ENCODE results near the gene CYP1A2. TPM values are rescaled to one million over a fixed set of nuclear protein-coding genes. Genes with fewer than 3 reads are reported as not detected.

CYP1A2 gene
- total and polyA plus RNA-seq, 9 of the 15 experiments (the other 6 are each of a cell fraction or from before 2014, with no cell fraction given): not detected

DNA sequence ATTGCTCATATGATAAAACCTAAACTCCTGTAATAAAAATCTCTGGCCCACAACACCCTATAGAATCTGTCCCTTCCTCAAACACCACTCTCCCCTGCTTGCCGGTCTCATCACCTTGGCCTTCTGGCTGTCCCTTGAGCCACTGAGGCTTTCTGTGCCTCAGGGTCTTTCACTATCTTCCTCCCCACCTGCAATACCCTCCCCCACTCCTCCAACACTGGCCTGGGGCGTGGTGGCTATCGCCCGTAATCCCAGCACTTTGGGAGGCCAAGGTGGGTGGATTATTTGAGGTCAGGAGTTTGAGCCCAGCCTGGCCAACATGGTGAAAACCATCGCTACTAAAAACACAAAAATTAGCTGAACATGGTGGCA lies 29.9 kb downstream of the CYP1A2 start (continued):
- TF ChIP-seq EP300 (IDR thresholded peaks at IDR 0.05; ENCODE audit: low read length): no peak
- no peak for TF ChIP-seq MTF1 (CRISPR knock-in tag; IDR thresholded peaks at IDR 0.05; ENCODE audit: borderline replicate concordance)
- TF ChIP-seq ETV6 (IDR thresholded peaks at IDR 0.05; ENCODE audit: borderline replicate concordance in 1 of 2, low read depth in 2 of 2, low read length in 1 of 2): no peak
- no peak for TF ChIP-seq ETV6 (CRISPR knock-in tag; IDR thresholded peaks at IDR 0.05; ENCODE audit: borderline replicate concordance)
- TF ChIP-seq ARID1B (IDR thresholded peaks at IDR 0.05): peak; percentile 42; the same call in 1 of the 2 replicates
- TF ChIP-seq ZSCAN32 (CRISPR knock-in tag; IDR thresholded peaks at IDR 0.05): no peak
- no peak for TF ChIP-seq ZNF717 (CRISPR knock-in tag; IDR thresholded peaks at IDR 0.05)
- no peak for TF ChIP-seq HIVEP1 (CRISPR knock-in tag; IDR thresholded peaks at IDR 0.05)
- TF ChIP-seq RFX5 (IDR thresholded peaks at IDR 0.05; ENCODE audit: low read depth, low read length): no peak
- no peak for TF ChIP-seq MBD2 (IDR thresholded peaks at IDR 0.05; ENCODE audit: borderline replicate concordance, low read depth)
- TF ChIP-seq PHF20 (IDR thresholded peaks at IDR 0.05; ENCODE audit: partially characterized antibody): no peak
- TF ChIP-seq ZNF766 (CRISPR knock-in tag; conservative IDR thresholded peaks at IDR 0.05): no peak
- no peak for TF ChIP-seq CREB1 (IDR thresholded peaks at IDR 0.05)
- TF ChIP-seq CREB1 (CRISPR knock-in tag; IDR thresholded peaks at IDR 0.05): no peak
- TF ChIP-seq TCF7 (IDR thresholded peaks at IDR 0.05; ENCODE audit: borderline replicate concordance): no peak
- TF ChIP-seq E2F5 (CRISPR knock-in tag; IDR thresholded peaks at IDR 0.05): no peak
- TF ChIP-seq MAFG (tag; conservative IDR thresholded peaks at IDR 0.05): no peak
- TF ChIP-seq ZNF57 (CRISPR knock-in tag; IDR thresholded peaks at IDR 0.05): no peak
- no peak for TF ChIP-seq ZNF24 (IDR thresholded peaks at IDR 0.05)
- TF ChIP-seq SAP30 (IDR thresholded peaks at IDR 0.05; ENCODE audit: borderline replicate concordance, insufficient read depth, low read depth, low read length, poor library complexity, severe bottlenecking): no peak
- no peak for TF ChIP-seq ETS2 (tag; IDR thresholded peaks at IDR 0.05; ENCODE audit: borderline replicate concordance, poor library complexity, severe bottlenecking)
- no peak for TF ChIP-seq CHD1 (IDR thresholded peaks at IDR 0.05; ENCODE audit: low read length)
- TF ChIP-seq PRMT5 (CRISPR knock-in tag; IDR thresholded peaks at IDR 0.05): no peak
- TF ChIP-seq ZEB2 (IDR thresholded peaks at IDR 0.05): no peak
- TF ChIP-seq RAD21 (CRISPR knock-in tag; conservative IDR thresholded peaks at IDR 0.05 in 1 of 2, IDR thresholded peaks at IDR 0.05 in 1 of 2): no peak
- peak; percentile 27 for TF ChIP-seq EGR1 (conservative IDR thresholded peaks at IDR 0.05)
- no peak for TF ChIP-seq ZNF239 (CRISPR knock-in tag; IDR thresholded peaks at IDR 0.05)
- TF ChIP-seq, protein P1, sequence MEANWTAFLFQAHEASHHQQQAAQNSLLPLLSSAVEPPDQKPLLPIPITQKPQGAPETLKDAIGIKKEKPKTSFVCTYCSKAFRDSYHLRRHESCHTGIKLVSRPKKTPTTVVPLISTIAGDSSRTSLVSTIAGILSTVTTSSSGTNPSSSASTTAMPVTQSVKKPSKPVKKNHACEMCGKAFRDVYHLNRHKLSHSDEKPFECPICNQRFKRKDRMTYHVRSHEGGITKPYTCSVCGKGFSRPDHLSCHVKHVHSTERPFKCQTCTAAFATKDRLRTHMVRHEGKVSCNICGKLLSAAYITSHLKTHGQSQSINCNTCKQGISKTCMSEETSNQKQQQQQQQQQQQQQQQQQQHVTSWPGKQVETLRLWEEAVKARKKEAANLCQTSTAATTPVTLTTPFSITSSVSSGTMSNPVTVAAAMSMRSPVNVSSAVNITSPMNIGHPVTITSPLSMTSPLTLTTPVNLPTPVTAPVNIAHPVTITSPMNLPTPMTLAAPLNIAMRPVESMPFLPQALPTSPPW (CRISPR knock-in tag; IDR thresholded peaks at IDR 0.05): no peak
- no peak for TF ChIP-seq NR3C1 (CRISPR knock-in tag; IDR thresholded peaks at IDR 0.05)

All from K562 (cell line).